Measurements from ENCODE around the gene CMPK1.
"Not testable (repeated sequence)": the region's sequence is repeated elsewhere in the genome, so short reads cannot be mapped to it uniquely, and the experiment has no call there.

The CMPK1 gene

GRCh38 chr1:47338249-47339077 is 4.9 kb downstream of the CMPK1 start:
- DNase-seq: no peak

GRCh38 chr1:47340227-47340626 is 6.6 kb downstream of the CMPK1 start:
- DNase-seq: no peak

GRCh38 chr1:47346979-47347378 is 13.4 kb downstream of the CMPK1 start:
- DNase-seq: not testable (repeated sequence)

DNA sequence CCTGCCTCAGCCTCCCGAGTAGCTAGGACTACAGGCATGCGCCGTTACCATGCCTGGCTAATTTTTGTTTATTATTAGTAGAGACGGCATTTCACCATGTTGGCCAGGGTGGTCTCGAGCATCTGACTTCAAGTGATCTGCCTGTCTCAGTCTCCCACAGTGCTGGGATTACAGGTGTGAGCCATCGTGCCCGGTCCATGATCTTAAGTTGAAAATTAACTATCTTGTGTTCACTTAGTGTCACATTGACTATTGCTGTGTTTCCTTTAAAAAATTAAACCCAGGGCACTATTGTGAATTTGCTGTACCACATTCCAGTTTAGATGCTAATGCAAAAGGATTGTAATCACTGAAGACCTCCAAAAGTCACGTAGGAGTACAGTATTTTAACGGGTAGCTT is 14.1 kb downstream of the CMPK1 start:
- no peak for DNase-seq

GRCh38 chr1:47348246-47348645 is 14.7 kb downstream of the CMPK1 start:
- no peak for DNase-seq

DNA sequence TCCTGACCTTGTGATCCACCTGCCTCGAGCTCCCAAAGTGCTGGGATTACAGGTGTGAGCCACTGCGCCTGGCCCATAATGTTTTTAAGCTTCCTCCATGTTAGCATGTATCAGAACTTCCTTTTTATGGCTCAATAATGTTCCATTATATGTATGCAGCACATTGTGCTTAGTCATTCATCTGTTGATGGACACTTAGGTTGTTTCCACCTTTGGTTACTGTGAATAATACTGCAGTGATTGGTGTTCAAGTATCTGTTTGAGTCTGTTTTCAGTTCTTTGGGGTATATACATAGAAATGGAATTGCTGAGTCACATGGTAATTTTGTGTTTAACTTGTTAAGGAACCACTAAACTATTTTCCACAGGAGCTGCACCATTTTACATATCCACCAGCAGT is 17.7 kb downstream of the CMPK1 start:
- DNase-seq: no peak

- no peak for DNase-seq
These were observed 27.8 kb downstream of the CMPK1 start for GRCh38 chr1:47361380-47361779.

DNA sequence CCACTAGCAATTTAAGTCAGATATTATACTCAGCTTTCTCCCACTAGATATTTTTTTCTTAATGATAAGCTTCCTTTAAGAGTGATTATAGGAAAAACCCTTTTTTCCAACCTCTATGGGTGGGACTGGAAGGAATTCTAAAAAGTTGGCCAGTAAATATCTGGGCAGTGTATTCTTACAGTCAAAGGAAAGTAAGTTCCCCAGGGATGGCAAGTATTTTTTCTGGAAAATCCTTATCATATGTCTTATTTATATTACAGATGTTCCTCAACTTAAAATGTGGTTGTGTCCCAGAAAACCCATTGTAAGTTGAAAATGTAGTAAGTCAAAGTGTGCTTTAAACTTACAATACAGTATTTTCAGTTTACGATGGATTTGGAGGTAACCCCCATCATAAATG is 29.2 kb downstream of the CMPK1 start:
- no peak for DNase-seq

- no peak for DNase-seq
These were observed 34.1 kb downstream of the CMPK1 start for GRCh38 chr1:47367651-47368050.

- DNase-seq: no peak
These were observed 37.5 kb downstream of the CMPK1 start for GRCh38 chr1:47371016-47371517.

- no peak for DNase-seq
These were observed 40.9 kb downstream of the CMPK1 start for GRCh38 chr1:47374501-47374900.

DNA sequence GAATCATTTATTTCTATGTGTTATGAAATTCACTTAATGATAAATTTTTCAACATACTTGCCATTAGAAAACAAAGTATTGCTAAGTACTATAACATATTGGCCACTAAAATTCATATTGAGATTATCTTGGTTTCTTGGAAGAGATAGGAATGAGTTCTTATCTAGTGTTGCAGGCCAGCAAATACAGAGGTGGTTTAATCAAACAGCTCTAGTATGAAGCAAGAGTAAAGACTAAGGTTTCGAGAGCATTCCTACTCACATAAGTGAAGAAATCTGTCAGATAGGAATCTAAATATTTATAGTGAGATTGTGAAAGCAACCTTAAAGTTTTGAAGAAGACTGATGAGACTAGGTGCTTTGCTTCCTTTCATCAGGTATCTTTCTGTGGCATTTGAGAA is 44.6 kb downstream of the CMPK1 start:
- DNase-seq: no peak

GRCh38 chr1:47380699-47381098 is 47.1 kb downstream of the CMPK1 start:
- DNase-seq: no peak

DNA sequence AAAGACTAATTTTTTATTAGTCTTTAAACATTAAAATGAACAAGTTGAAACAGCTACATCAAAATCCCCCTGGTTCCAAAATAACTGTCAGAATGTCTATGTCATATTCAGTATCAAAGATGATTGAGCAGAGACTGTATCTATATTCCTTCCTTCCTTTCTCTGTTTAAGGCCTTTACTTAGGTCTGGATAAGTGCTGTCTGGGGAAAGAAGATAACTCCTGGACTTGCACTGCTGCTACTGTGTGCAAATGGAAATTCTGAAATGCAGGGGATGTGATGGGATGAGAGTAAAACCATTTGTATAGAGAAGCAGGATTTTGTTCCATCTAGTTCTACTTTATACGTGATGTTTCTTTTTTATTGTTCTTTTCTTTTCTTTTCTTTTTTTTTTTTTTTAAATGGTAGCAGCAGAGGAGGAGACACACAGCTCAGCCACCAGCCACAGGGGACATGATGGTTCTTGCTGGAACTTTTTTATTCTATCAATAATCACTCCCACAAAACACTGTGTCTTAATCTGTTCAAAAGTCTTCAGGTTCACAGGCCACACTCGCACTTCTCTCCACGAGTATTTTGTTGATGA is 48.9 kb downstream of the CMPK1 start:
- DNase-seq: no peak

DNA sequence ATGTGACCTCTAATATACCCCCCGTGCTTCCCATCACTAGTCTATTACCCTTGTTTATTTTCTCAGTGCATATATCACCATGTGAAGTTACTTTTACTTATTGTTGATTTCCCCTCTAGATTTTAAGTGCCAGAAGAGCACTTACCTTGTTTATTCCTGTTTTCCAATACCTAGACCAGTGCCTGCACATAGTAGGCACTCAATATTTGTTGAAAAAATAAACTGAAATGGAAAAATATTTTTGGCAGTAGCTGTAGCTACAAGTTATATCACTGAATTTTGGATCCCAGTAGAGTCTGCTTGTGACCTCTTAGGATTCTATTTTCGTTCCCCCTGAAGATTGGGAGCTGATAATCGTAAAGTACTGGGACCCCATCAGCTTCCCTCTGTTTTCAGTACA is 50.5 kb downstream of the CMPK1 start:
- no peak for DNase-seq

DNA sequence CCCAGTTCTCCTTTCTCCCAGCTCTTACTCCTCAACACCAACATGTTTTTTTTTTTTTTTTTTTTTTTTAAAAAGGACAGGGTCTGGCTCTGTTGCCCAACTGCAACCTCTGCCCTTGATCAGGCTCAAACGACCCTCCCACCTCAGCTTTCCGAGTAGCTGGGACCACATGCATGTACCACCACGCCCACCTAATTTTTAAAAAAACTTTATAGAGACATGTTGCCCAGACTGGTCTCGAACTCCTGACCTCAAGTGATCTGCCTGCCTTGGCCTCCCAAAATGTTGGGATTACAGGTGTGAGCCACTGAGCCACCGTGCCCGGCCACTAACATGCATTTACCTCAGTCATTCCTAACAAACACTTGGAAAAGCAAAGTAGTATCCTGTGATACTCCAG is 51.4 kb downstream of the CMPK1 start:
- DNase-seq: no peak

GRCh38 chr1:47386268-47386667 is 52.7 kb downstream of the CMPK1 start:
- DNase-seq: no peak

DNA sequence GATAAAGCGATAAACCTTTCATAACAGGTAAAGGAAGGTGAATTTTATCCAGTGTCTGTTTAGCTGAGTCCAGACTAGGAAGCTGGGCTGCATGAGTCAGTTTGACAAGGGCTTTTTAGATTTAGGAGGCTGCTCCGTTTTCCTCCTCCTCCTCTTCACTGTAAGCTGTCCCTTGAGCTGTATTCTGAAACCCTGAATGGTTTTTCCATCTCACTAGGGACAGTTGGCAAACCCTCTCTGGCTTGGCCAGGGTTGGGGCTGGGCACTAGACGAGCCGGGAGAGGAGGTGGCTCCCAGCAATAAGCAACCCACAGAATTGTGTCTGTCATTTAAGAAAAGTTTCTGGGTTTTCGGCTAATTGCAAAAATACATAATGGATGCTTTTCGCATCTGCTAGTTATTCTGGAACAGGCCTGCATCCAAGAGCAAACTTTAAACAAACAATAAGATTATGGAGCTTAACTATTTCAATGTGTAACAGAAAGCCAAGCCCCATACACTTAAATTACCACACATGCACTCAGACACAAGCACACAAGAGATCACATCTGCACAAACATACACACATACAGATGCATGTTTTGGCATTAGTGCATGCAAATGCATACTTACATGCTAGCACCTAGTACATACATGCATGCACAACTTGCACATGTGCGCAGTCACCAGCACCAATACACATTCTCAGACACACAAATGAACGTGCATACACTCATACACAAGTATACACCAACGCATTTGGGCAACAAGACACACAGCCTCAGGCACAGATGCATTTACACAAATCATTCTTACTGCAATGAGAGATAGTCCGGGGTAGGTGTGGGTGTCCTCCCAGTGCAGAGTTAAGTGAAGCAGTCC is 54.7 kb downstream of the CMPK1 start:
- DNase-seq: no peak

DNA sequence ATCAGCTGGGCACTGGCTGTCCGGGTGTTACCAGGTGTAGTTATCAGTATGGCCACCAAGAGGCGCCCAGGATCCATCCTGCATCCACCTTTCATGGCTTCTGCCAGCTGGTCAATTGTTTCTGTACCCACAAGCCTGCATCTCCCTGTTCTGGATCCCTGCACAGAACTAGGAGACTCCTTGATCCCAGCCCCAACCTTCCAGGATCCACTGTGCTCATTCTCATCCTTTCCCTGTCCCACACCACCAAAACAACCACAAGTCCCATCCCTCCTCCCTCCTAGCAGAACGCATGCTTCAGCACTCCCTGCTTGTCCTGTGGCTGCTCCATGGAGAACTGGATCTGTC is 55.3 kb downstream of the CMPK1 start:
- DNase-seq: peak; percentile 44

- DNase-seq: no peak
These were observed 56.1 kb downstream of the CMPK1 start for GRCh38 chr1:47389731-47390130.

DNA sequence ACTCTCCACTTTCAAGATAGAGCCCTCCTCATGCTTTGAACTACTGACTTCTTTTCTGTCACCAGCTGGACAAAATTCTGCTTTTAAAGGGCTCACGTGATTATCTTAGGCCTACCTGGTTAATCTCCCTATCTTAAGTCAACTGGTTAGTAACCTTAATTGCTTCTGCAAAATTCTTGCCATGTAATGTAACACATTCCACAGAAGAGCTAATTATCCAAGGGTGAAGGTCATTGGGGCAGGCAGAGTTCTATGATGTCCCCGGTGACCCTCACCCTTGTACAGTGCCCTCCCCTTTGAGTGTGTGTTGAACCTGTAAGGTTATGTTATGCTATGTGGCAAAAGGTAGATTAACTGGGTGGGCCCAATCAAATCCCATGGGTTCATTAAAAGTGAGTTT is 57.3 kb downstream of the CMPK1 start:
- no peak for DNase-seq

DNA sequence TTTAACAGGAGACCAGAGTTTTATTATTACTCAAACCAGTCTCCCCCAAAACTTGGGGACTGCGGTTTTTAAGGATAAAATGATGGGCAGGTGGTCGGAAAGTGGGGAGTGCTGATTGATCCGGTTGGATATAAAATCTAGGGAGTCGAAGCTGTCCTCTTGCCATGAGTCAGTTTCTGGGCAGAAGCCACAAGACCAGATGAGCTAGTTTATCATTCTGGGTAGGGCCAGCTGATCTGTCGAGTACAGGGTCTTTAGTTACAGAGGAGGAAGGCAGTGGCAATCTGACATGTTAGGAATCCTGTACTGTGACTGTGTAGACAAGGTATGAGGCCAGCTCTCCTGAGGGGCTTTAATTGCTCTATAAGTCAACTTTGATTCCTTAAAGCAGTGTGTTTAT is 59.6 kb downstream of the CMPK1 start:
- DNase-seq: no peak

DNA sequence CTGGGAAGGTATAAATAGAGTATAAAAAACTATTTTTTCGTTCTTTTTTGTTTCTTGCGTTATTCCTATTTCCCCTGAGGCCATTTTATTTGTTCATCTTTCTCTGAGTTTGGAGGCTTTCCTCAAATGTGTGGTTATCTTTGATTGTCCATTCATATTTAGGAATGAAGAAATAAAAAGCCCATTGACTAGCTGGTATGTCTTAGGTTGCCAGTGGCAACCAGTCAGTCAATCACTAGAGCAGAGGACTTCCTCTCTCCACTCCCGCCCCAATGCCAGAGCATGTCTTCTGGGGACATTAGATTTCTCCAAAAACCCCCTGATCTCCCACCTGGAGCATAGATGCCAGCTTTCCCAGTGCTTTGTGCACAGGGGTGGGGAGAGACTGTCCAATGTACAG is 61.8 kb downstream of the CMPK1 start:
- no peak for DNase-seq

- no peak for DNase-seq
These were observed 63.1 kb downstream of the CMPK1 start for GRCh38 chr1:47396671-47397196.

Measured in stimulated activated CD4-positive, alpha-beta T cell treated with anti-CD3 and anti-CD28 coated beads, Interleukin-4, amount 100 ng/mL, for 24 hours (primary cell).